ENCODE measurements around the gene UVRAG.

DNA sequence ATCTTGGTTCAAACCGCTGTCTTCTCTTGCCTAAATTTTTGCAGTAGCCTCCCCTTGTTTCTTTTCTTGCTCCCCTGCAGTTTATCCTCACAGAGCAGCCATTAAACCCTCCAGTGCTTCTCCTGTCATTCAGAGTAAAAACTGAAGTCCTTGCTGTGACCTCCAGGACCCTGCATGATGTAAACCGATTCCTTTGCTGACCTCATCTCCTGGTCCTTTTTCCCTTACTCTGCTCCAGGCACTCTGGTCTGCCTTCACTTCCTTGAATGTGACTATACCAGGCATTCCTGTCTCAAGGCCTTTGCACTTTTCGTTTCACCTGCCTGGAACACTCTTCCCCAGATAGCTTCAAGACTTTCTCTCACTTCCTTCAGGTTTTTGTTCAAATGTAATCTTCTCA, 239.3 kb downstream of the UVRAG start:
- TF ChIP-seq SUZ12 (IDR thresholded peaks at IDR 0.05; ENCODE audit: extremely low read depth, insufficient read depth, insufficient read length) (no peak), YY1 (IDR thresholded peaks at IDR 0.05; ENCODE audit: insufficient read depth, insufficient read length) (no peak), ZNF274 (IDR thresholded peaks at IDR 0.05; ENCODE audit: low read depth, low read length) (no peak)
